ENCODE results near the gene ACSL5. TPM values are rescaled to one million over a fixed set of nuclear protein-coding genes. Genes with fewer than 3 reads are reported as not detected.

The ACSL5 gene
- total and polyA plus RNA-seq, 10 of the 15 experiments (the other 5 are each of a cell fraction or from before 2014, with no cell fraction given) = 22.3 to 57.0 (median 46.4) TPM

- Histone ChIP-seq H3K27ac (ENCODE audit: control insufficient read depth, insufficient read depth) (no peak overlapping the region), H3K36me3 (ENCODE audit: control insufficient read depth in 2 of 2, insufficient read depth in 2 of 2, low read length in 1 of 2) (no peaks in the 10 kb centered on the region), H4K20me1 (ENCODE audit: control insufficient read depth, insufficient read depth) (no peaks in the 10 kb centered on the region), H3K4me2 (ENCODE audit: control insufficient read depth, insufficient read depth) (no peak overlapping the region), H3K27me3 (replicated peaks in 1 of 2; ENCODE audit: control insufficient read depth in 2 of 2, insufficient read depth in 2 of 2, low read length in 1 of 2) (no peaks in the 10 kb centered on the region), H3K79me2 (ENCODE audit: control insufficient read depth, insufficient read depth, low read length) (no peaks in the 10 kb centered on the region), H3K4me1 (ENCODE audit: control insufficient read depth, insufficient read depth, low read length) (no peaks in the 10 kb centered on the region), H3K9ac (ENCODE audit: control insufficient read depth, insufficient read depth, low read length) (no peak overlapping the region), H2AFZ (ENCODE audit: control insufficient read depth, low read depth, low read length) (no peak overlapping the region), H3K4me3 (no peak overlapping the region), H3K9me3 (replicated peaks; ENCODE audit: control insufficient read depth, insufficient read depth, low read length) (no peaks in the 10 kb centered on the region)
- POLR2A ChIA-PET = no interaction called here
- WGBS (ENCODE audit: insufficient coverage, insufficient replicate concordance, low lambda C conversion rate, missing lambda C conversion rate) = 50% methylated on average over 3 of the region's 3 CpGs
- RAD21 ChIA-PET (ENCODE audit: unreplicated experiment) = no interaction called here
- SMC1A ChIA-PET (ENCODE audit: uncharacterized antibody, unreplicated experiment) = interaction anchor here (1.1 to 1.2 kb wide), 2 partner anchors 19 to 36 kb away, joined by 3 to 4 read pairs; no protein-coding TSS in a partner anchor
- TF ChIP-seq RB1 (IDR thresholded peaks at IDR 0.05; ENCODE audit: borderline replicate concordance) (no peak), HDGF (IDR thresholded peaks at IDR 0.05) (no peak), ATF2 (IDR thresholded peaks at IDR 0.05; ENCODE audit: low read length) (no peak), EGR1 (IDR thresholded peaks at IDR 0.05; ENCODE audit: borderline replicate concordance in 1 of 2, low read depth in 2 of 2, low read length in 2 of 2) (no peak), IRF5 (IDR thresholded peaks at IDR 0.05; ENCODE audit: borderline replicate concordance) (no peak)
- BruUV-seq (replicated peaks) = no TSS peak
- ATAC-seq (no peak), DNase-seq (ENCODE audit: low read depth, low spot score) (no peak), FAIRE-seq (no peak)
- CTCF ChIA-PET = interaction anchor here (1.4 kb wide), 1 partner anchor 9 kb away, joined by 3 read pairs; no protein-coding TSS in a partner anchor
- intact Hi-C loops (cut with micrococcal nuclease; ENCODE audit: unreplicated experiment) = no loop called here
- in situ Hi-C loops (cut with MboI) = no loop called here
Measured at GRCh38 chr10:112366992-112367391, 6.9 kb upstream of the ACSL5 start.

Data from GM12878 (cell line).